Rectal smooth muscle tissue (tissue), 1 donor: ENCODE data around the gene CBFB.

Experiments used
- H3K27ac ChIP-seq: one replicate; pipeline ENCODE4 v1.7.0; 2013; ENCODE audit warnings: low read depth, low read length, inconsistent platforms
- H3K27me3 ChIP-seq: one replicate; pipeline ENCODE4 v1.7.0; 2013; ENCODE audit warnings: low read length; ENCODE audit not compliant: control insufficient read depth, insufficient read depth
- H3K36me3 ChIP-seq: one replicate; pipeline ENCODE4 v1.7.0; 2013; ENCODE audit warnings: low read length; ENCODE audit not compliant: control insufficient read depth, insufficient read depth
- H3K4me1 ChIP-seq: one replicate; pipeline ENCODE4 v1.7.0; 2013; ENCODE audit warnings: low read length; ENCODE audit not compliant: control insufficient read depth, insufficient read depth
- H3K4me3 ChIP-seq: one replicate; pipeline ENCODE4 v1.7.0; 2013; ENCODE audit warnings: low read length
- H3K9ac ChIP-seq: one replicate; pipeline ENCODE4 v1.7.0; 2013; ENCODE audit warnings: low read length

CBFB gene

DNA sequence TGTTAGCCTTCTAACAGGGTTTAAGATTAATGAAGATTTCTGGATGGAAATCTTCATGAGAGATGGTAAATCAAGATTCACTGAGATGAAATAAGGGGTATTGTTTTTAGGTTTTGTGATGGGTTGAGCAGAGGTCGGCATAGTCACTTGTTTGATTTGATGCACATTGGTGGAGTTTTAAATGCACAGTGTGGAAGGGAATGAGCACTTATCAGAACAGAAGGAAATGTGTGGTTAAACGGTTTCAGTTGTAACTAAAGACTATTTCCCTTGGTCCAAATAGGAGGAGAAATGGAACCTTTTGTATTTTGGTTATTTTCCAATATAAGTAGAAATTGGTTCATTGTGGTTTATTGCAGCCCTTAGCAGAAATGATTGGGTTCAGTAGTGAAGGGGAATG is 34.1 kb downstream of the CBFB start:
- Histone ChIP-seq H3K27ac (no peak overlapping the region), H3K4me1 (no peaks in the 10 kb centered on the region), H3K4me3 (no peak overlapping the region)

GRCh38 chr16:67068212-67068753 is 39.3 kb downstream of the CBFB start:
- no peak overlapping the region for H3K27ac ChIP-seq
- no peak overlapping the region for H3K4me3 ChIP-seq
- H3K36me3 ChIP-seq: peaks cover 3% of the 10 kb centered on the region
- H3K9ac ChIP-seq: no peak overlapping the region
- no peaks in the 10 kb centered on the region for H3K4me1 ChIP-seq
- H3K27me3 ChIP-seq: no peaks in the 10 kb centered on the region

More for the DNA sequence above, 34.1 kb downstream of the CBFB start:
- Histone ChIP-seq H3K36me3 (no peaks in the 10 kb centered on the region), H3K27me3 (no peaks in the 10 kb centered on the region), H3K9ac (no peak overlapping the region)

DNA sequence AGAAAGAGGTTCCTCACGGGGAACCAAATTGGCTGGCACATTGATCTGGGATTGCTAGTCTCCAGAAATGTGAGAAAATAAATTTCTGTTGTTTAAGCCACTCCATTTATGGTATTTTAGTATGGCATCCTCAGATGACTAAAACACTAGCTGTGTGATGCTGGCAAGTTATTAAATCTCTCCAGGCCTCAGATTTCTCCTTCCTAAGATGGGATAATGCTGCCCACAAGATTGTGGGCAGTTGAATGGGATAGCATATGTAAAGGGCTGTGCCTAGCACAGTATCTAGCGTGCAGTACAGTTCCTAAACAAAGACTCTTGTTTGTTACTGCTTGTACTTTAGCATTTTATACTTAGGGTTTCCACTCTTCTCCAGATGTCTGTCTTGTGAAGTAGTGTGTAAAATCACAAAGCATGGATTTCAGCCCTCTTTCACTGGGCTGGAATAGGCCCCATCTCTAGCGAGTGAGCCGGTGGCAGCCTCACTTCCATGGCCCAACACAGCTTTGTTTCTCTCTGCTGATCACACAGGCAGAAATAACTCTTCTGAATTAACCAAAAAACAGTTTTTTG is 42.6 kb downstream of the CBFB start:
- no peaks in the 10 kb centered on the region for H3K4me1 ChIP-seq
- H3K36me3 ChIP-seq: peaks cover 3% of the 10 kb centered on the region
- H3K9ac ChIP-seq: no peak overlapping the region
- H3K4me3 ChIP-seq: no peak overlapping the region
- H3K27ac ChIP-seq: no peak overlapping the region
- H3K27me3 ChIP-seq: no peaks in the 10 kb centered on the region

GRCh38 chr16:67075331-67075730 is 46.4 kb downstream of the CBFB start:
- no peak overlapping the region for H3K9ac ChIP-seq
- no peaks in the 10 kb centered on the region for H3K27me3 ChIP-seq
- no peaks in the 10 kb centered on the region for H3K4me1 ChIP-seq
- H3K4me3 ChIP-seq: no peak overlapping the region
- H3K36me3 ChIP-seq: no peaks in the 10 kb centered on the region
- H3K27ac ChIP-seq: no peak overlapping the region

GRCh38 chr16:67077871-67078270 is 48.9 kb downstream of the CBFB start:
- Histone ChIP-seq H3K27ac (no peak overlapping the region), H3K4me1 (no peaks in the 10 kb centered on the region), H3K9ac (no peak overlapping the region), H3K4me3 (no peak overlapping the region), H3K27me3 (no peaks in the 10 kb centered on the region), H3K36me3 (no peaks in the 10 kb centered on the region)

- Histone ChIP-seq H3K9ac (no peak overlapping the region), H3K27me3 (no peaks in the 10 kb centered on the region), H3K36me3 (no peaks in the 10 kb centered on the region), H3K4me3 (no peak overlapping the region), H3K4me1 (no peaks in the 10 kb centered on the region), H3K27ac (no peak overlapping the region)
These were observed 53.2 kb downstream of the CBFB start for GRCh38 chr16:67082100-67082499.

GRCh38 chr16:67082891-67083290 is 53.9 kb downstream of the CBFB start:
- Histone ChIP-seq H3K9ac (no peak overlapping the region), H3K27me3 (no peaks in the 10 kb centered on the region), H3K4me1 (no peaks in the 10 kb centered on the region), H3K27ac (no peak overlapping the region), H3K36me3 (no peaks in the 10 kb centered on the region), H3K4me3 (no peak overlapping the region)

DNA sequence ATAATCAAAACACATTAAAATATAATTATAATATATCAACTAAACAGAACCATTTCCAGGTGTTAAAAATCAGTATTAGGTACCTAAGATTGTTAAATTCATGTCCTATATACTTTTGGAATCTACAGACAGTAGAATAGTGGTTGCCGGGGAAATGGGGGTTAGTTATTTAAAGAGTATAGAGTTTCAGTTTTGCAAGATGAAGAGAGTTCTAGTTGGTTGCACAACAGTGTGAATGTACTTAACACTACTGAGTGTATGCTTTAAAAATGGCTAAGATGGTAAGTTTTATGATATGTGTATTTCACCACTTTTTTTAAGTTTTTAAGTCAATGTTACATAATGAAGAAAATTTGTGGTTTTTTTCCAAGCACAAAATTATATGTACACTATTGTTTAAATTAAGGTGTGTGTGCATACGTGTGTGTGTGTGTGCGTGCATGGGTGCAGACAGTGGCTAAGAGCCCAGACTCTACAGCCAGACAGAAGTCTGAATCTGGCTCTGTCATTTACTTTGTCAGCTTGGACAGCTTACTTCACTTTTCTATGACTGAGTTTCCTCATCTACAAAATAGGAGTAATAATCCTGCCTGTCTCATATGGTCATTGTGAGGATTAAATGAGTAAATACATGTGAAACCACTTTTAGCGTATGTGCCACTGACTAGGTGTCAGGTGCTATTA is 55.5 kb downstream of the CBFB start:
- no peak overlapping the region for H3K9ac ChIP-seq
- H3K4me1 ChIP-seq: no peaks in the 10 kb centered on the region
- no peaks in the 10 kb centered on the region for H3K27me3 ChIP-seq
- H3K27ac ChIP-seq: no peak overlapping the region
- no peak overlapping the region for H3K4me3 ChIP-seq
- no peaks in the 10 kb centered on the region for H3K36me3 ChIP-seq

DNA sequence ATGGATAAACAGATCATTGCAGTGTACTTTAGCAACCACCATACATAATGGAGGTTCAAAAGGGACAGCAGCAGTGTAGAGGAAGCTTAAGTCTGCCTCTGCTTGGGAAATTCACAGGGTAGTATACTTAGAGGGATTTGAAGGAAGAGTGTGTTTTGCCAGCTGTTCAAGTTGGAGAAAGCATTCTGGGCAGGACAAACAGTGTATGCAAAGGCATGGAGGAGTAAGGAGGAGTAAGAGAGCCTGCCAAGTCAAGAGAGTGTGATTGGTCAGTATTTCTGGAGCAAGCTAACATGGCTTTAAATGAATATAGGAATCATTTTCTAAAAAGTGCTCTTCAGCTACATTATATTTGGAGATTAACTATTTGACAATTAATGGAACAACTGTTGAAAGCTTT is 57.9 kb downstream of the CBFB start:
- H3K4me3 ChIP-seq: no peak overlapping the region
- H3K9ac ChIP-seq: no peak overlapping the region
- H3K4me1 ChIP-seq: no peaks in the 10 kb centered on the region
- no peaks in the 10 kb centered on the region for H3K27me3 ChIP-seq
- H3K27ac ChIP-seq: no peak overlapping the region
- peaks cover 1% of the 10 kb centered on the region for H3K36me3 ChIP-seq

- Histone ChIP-seq H3K4me3 (no peak overlapping the region), H3K27me3 (no peaks in the 10 kb centered on the region), H3K27ac (no peak overlapping the region)
These were observed 58.3 kb downstream of the CBFB start for GRCh38 chr16:67087291-67087690.

GRCh38 chr16:67087803-67088202 is 58.9 kb downstream of the CBFB start:
- Histone ChIP-seq H3K4me3 (no peak overlapping the region), H3K9ac (no peak overlapping the region), H3K36me3 (peaks cover 3% of the 10 kb centered on the region), H3K27ac (no peak overlapping the region), H3K27me3 (no peaks in the 10 kb centered on the region), H3K4me1 (no peaks in the 10 kb centered on the region)

More at GRCh38 chr16:67087291-67087690, 58.3 kb downstream of the CBFB start:
- H3K9ac ChIP-seq: no peak overlapping the region
- H3K36me3 ChIP-seq: peaks cover 3% of the 10 kb centered on the region
- no peaks in the 10 kb centered on the region for H3K4me1 ChIP-seq

GRCh38 chr16:67088551-67088950 is 59.6 kb downstream of the CBFB start:
- H3K27me3 ChIP-seq: no peaks in the 10 kb centered on the region
- no peaks in the 10 kb centered on the region for H3K4me1 ChIP-seq
- no peak overlapping the region for H3K4me3 ChIP-seq
- H3K27ac ChIP-seq: no peak overlapping the region
- peaks cover 3% of the 10 kb centered on the region for H3K36me3 ChIP-seq
- H3K9ac ChIP-seq: no peak overlapping the region

- no peaks in the 10 kb centered on the region for H3K4me1 ChIP-seq
- H3K27ac ChIP-seq: no peak overlapping the region
- no peak overlapping the region for H3K4me3 ChIP-seq
- H3K36me3 ChIP-seq: peaks cover 3% of the 10 kb centered on the region
- no peaks in the 10 kb centered on the region for H3K27me3 ChIP-seq
- no peak overlapping the region for H3K9ac ChIP-seq
These were observed 60.2 kb downstream of the CBFB start for GRCh38 chr16:67089101-67089500.
